Smooth muscle cell (in vitro differentiated cells): ENCODE data around the gene ITGA6. TPM values are rescaled to one million over a fixed set of nuclear protein-coding genes. Genes with fewer than 3 reads are reported as not detected.

Experiments
- DNase-seq: peaks from one replicate; lab custom pipeline; 2025; ENCODE audit not compliant: unreplicated experiment; lab: John Stamatoyannopoulos, UW
- H2AFZ ChIP-seq: fragments of 200-600 bp; sonication (generic); 2 replicates; pipeline ENCODE4 v1.6.0; 2016; ENCODE audit warnings: antibody characterized with exemption, low read depth, mild to moderate bottlenecking
- H3F3A ChIP-seq: fragments of 200-600 bp; sonication (generic); 2 replicates; pipeline ENCODE4 v1.6.0; 2017; ENCODE audit warnings: antibody characterized with exemption, low read depth
- H3K27ac ChIP-seq: fragments of 200-600 bp; sonication (generic); 2 replicates; pipeline ENCODE4 v1.5.1; 2016; ENCODE audit warnings: low read depth, mild to moderate bottlenecking
- H3K27me3 ChIP-seq: fragments of 200-600 bp; sonication (generic); 2 replicates; pipeline ENCODE4 v1.6.1; 2016; ENCODE audit warnings: low read depth, mild to moderate bottlenecking
- H3K36me3 ChIP-seq: fragments of 200-600 bp; sonication (generic); 2 replicates; pipeline ENCODE4 v1.5.1; 2016; ENCODE audit warnings: low read depth
- H3K4me1 ChIP-seq: fragments of 200-600 bp; sonication (generic); 2 replicates; pipeline ENCODE4 v1.5.1; 2016; ENCODE audit warnings: low read depth
- H3K4me2 ChIP-seq: fragments of 200-600 bp; sonication (generic); 2 replicates; pipeline ENCODE4 v1.6.0; 2016; ENCODE audit warnings: mild to moderate bottlenecking
- H3K4me3 ChIP-seq: fragments of 200-600 bp; sonication (generic); 2 replicates; pipeline ENCODE4 v1.5.1; 2016; ENCODE audit warnings: mild to moderate bottlenecking
- H3K79me2 ChIP-seq: fragments of 200-600 bp; sonication (generic); 2 replicates; pipeline ENCODE4 v1.6.0; 2016; ENCODE audit warnings: low read depth, mild to moderate bottlenecking
- H3K9ac ChIP-seq: fragments of 200-600 bp; sonication (generic); 2 replicates; pipeline ENCODE4 v1.6.0; 2016; ENCODE audit warnings: low read depth
- H3K9me3 ChIP-seq: fragments of 200-600 bp; sonication (generic); replicated peaks from 2 replicates; pipeline ENCODE4 v1.5.1; 2016; ENCODE audit warnings: low read depth
- H4K20me1 ChIP-seq: fragments of 200-600 bp; sonication (generic); 2 replicates; pipeline ENCODE4 v1.6.0; 2016; ENCODE audit warnings: low read depth
- WGBS: methylation state at CpG from one replicate; pipeline ENCODE4 v1.1.7; 2016; ENCODE audit warnings: low lambda C conversion rate; 5-methylcytosine and 5-hydroxymethylcytosine counted together
- polyA plus RNA-seq: library from polyadenylated mRNA; unstranded; fragments of >200 nt; fragmentation: Nextera tagmentation; extraction: Ambion mirVana; gene quantifications from 2 replicates; pipeline ENCODE4 v1.2.1, GENCODE V29; 2016
- total RNA-seq: library from RNA; depleted of rRNA; stranded (reverse); fragments of >200 nt; gene quantifications from 2 replicates; pipeline ENCODE4 v1.2.3, GENCODE V29; 2014
- TF ChIP-seq, protein P1 (sequence below): fragments of 200-600 bp; sonication (generic); IDR thresholded peaks from 2 replicates; pipeline ENCODE4 v1.5.1; 2017; ENCODE audit warnings: borderline replicate concordance, mild to moderate bottlenecking, antibody characterized with exemption; ENCODE audit not compliant: insufficient read depth, poor library complexity, severe bottlenecking

The ITGA6 gene
- total and polyA plus RNA-seq, 2 experiments from 2014 or later: 11.8 to 198 TPM

GRCh38 chr2:172397148-172397834 is 30.1 kb upstream of the ITGA6 start:
- Histone ChIP-seq H3F3A (no peaks in the 10 kb centered on the region), H3K4me3 (no peak overlapping the region), H3K27me3 (no peaks in the 10 kb centered on the region), H3K9ac (no peak overlapping the region), H2AFZ (no peak overlapping the region), H3K27ac (no peak overlapping the region), H3K4me1 (no peaks in the 10 kb centered on the region), H3K79me2 (no peaks in the 10 kb centered on the region), H3K36me3 (no peaks in the 10 kb centered on the region), H4K20me1 (no peaks in the 10 kb centered on the region), H3K9me3 (no peaks in the 10 kb centered on the region), H3K4me2 (no peak overlapping the region)
- TF ChIP-seq, protein P1, sequence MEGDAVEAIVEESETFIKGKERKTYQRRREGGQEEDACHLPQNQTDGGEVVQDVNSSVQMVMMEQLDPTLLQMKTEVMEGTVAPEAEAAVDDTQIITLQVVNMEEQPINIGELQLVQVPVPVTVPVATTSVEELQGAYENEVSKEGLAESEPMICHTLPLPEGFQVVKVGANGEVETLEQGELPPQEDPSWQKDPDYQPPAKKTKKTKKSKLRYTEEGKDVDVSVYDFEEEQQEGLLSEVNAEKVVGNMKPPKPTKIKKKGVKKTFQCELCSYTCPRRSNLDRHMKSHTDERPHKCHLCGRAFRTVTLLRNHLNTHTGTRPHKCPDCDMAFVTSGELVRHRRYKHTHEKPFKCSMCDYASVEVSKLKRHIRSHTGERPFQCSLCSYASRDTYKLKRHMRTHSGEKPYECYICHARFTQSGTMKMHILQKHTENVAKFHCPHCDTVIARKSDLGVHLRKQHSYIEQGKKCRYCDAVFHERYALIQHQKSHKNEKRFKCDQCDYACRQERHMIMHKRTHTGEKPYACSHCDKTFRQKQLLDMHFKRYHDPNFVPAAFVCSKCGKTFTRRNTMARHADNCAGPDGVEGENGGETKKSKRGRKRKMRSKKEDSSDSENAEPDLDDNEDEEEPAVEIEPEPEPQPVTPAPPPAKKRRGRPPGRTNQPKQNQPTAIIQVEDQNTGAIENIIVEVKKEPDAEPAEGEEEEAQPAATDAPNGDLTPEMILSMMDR: no peak
- 61% methylated on average over 6 of the region's 6 CpGs for WGBS
- no peak for DNase-seq

DNA sequence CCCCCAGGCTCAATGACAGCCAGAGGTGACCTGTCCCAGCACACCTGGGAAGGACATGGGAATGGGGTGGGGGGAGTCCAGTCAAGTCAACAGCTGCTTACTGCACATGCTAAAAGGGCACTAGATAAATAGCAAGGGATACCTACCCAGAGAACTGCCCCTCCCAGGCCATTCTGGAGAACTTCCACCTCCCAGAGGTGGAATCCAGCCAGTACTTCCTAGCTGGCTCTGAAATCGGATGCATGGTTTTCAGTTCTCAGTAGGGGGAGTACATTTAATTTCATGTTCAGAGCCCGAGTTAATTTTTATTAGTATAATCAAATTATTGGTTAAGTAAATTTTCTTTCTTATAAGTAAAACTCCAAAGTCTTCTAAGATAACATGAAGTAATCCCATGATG is 28.9 kb upstream of the ITGA6 start:
- TF ChIP-seq, protein P1: no peak
- no peak overlapping the region for H3K4me3 ChIP-seq
- H3K4me2 ChIP-seq: no peak overlapping the region
- no peak overlapping the region for H3K27ac ChIP-seq
- no peaks in the 10 kb centered on the region for H4K20me1 ChIP-seq
- 94% methylated on average over 2 of the region's 2 CpGs for WGBS
- H3K9ac ChIP-seq: no peak overlapping the region
- no peaks in the 10 kb centered on the region for H3K4me1 ChIP-seq
- H3K27me3 ChIP-seq: no peaks in the 10 kb centered on the region
- no peaks in the 10 kb centered on the region for H3K36me3 ChIP-seq
- no peaks in the 10 kb centered on the region for H3K79me2 ChIP-seq
- no peaks in the 10 kb centered on the region for H3K9me3 ChIP-seq
- no peaks in the 10 kb centered on the region for H3F3A ChIP-seq
- H2AFZ ChIP-seq: no peak overlapping the region
- DNase-seq: no peak

GRCh38 chr2:172399765-172400164 is 27.6 kb upstream of the ITGA6 start:
- H3K9ac ChIP-seq: no peak overlapping the region
- TF ChIP-seq, protein P1: no peak
- peaks cover 6% of the 10 kb centered on the region for H3K4me1 ChIP-seq
- DNase-seq: no peak
- no peaks in the 10 kb centered on the region for H3K79me2 ChIP-seq
- no peak overlapping the region for H3K4me2 ChIP-seq
- no peak overlapping the region for H3K27ac ChIP-seq
- WGBS: 93% methylated on average over 5 of the region's 5 CpGs
- no peak overlapping the region for H2AFZ ChIP-seq
- H4K20me1 ChIP-seq: no peaks in the 10 kb centered on the region
- no peaks in the 10 kb centered on the region for H3F3A ChIP-seq
- H3K9me3 ChIP-seq: no peaks in the 10 kb centered on the region
- H3K36me3 ChIP-seq: no peaks in the 10 kb centered on the region
- H3K27me3 ChIP-seq: no peaks in the 10 kb centered on the region
- no peak overlapping the region for H3K4me3 ChIP-seq

DNA sequence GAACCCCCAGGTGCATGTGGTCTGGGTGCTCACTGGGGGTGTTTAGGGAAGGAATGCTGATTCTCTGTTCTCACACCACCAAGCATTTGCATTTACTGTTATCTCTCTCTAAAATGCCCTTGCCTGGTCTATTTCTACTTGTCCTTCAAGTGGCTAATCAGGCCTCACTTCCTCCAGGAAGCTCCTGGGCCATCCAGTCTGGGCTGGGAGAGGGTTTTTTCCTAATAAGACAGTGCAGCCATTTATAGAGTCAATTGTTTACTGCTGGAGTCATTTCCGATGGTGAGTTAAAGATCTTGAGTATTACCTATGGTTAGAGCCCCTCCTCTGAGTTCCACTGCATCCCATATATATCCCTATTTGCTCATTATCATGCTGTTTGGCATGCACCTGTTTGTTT is 25.2 kb upstream of the ITGA6 start:
- H3K79me2 ChIP-seq: no peaks in the 10 kb centered on the region
- no peak overlapping the region for H3K27ac ChIP-seq
- H4K20me1 ChIP-seq: no peaks in the 10 kb centered on the region
- H3K9me3 ChIP-seq: no peaks in the 10 kb centered on the region
- H3K4me2 ChIP-seq: no peak overlapping the region
- H3K4me3 ChIP-seq: no peak overlapping the region
- no peak overlapping the region for H2AFZ ChIP-seq
- no peak overlapping the region for H3K9ac ChIP-seq
- 71% methylated on average over 1 of the region's 1 CpG for WGBS
- no peaks in the 10 kb centered on the region for H3F3A ChIP-seq
- TF ChIP-seq, protein P1: no peak
- no peaks in the 10 kb centered on the region for H3K27me3 ChIP-seq
- DNase-seq: no peak
- H3K36me3 ChIP-seq: no peaks in the 10 kb centered on the region
- peaks cover 6% of the 10 kb centered on the region for H3K4me1 ChIP-seq
